Measurements from ENCODE around the gene VSTM4. TPM values are rescaled to one million over a fixed set of nuclear protein-coding genes. Genes with fewer than 3 reads are reported as not detected.

The VSTM4 gene
- total and polyA plus RNA-seq, 9 of the 15 experiments (the other 6 are each of a cell fraction or from before 2014, with no cell fraction given), result 1.0 to 7.9 (median 3.0) TPM

DNA sequence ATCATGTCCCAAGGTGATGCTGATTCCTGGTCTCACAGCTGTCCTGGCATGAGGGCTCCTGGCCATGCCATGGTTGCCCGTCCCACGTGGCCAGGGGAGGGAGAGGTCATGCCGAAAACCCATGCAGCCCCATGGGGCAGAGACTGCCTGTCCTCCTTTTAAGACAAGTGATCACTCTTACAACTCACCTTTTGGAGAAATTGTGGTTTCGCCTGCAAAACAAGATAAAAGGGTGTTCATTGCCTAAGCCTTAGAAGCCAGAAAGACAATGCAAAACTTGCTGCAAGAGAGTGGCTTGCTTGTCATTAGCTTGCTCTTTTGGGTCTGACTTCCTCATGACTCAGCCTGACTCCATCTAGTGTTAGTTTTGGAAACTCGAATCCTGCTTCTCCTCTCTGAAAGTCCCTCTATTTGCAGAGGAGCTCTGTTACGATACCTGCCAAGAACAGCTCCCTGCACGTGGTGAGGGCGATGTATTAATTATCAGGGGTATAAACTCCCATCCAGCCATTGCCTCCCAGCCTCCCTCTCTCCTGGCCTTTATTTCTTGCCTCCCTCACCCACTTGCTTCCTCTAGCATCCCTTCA lies 46.2 kb upstream of the VSTM4 start (continued):
- TF ChIP-seq SNRNP70 (optimal IDR thresholded peaks at IDR 0.05; ENCODE audit: low read depth, low read length), result no peak
- TF ChIP-seq MITF (IDR thresholded peaks at IDR 0.05), result peak; percentile 17; the same call in 1 of the 2 replicates
- TF ChIP-seq STAT5A (IDR thresholded peaks at IDR 0.05; ENCODE audit: borderline replicate concordance, low read length), result peak; percentile 81
- TF ChIP-seq NFIC (IDR thresholded peaks at IDR 0.05), result peak; percentile 32; the same call in 1 of the 2 replicates
- TF ChIP-seq, protein P1, sequence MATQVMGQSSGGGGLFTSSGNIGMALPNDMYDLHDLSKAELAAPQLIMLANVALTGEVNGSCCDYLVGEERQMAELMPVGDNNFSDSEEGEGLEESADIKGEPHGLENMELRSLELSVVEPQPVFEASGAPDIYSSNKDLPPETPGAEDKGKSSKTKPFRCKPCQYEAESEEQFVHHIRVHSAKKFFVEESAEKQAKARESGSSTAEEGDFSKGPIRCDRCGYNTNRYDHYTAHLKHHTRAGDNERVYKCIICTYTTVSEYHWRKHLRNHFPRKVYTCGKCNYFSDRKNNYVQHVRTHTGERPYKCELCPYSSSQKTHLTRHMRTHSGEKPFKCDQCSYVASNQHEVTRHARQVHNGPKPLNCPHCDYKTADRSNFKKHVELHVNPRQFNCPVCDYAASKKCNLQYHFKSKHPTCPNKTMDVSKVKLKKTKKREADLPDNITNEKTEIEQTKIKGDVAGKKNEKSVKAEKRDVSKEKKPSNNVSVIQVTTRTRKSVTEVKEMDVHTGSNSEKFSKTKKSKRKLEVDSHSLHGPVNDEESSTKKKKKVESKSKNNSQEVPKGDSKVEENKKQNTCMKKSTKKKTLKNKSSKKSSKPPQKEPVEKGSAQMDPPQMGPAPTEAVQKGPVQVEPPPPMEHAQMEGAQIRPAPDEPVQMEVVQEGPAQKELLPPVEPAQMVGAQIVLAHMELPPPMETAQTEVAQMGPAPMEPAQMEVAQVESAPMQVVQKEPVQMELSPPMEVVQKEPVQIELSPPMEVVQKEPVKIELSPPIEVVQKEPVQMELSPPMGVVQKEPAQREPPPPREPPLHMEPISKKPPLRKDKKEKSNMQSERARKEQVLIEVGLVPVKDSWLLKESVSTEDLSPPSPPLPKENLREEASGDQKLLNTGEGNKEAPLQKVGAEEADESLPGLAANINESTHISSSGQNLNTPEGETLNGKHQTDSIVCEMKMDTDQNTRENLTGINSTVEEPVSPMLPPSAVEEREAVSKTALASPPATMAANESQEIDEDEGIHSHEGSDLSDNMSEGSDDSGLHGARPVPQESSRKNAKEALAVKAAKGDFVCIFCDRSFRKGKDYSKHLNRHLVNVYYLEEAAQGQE (IDR thresholded peaks at IDR 0.05; ENCODE audit: borderline replicate concordance), result peak; percentile 79; the same call in 1 of the 2 replicates
- TF ChIP-seq, protein P1 (CRISPR knock-in tag; IDR thresholded peaks at IDR 0.05; ENCODE audit: low read depth), result no peak
- TF ChIP-seq JUNB (CRISPR knock-in tag; conservative IDR thresholded peaks at IDR 0.05), result no peak
- TF ChIP-seq TBP (optimal IDR thresholded peaks at IDR 0.05; ENCODE audit: low read depth, low read length), result peak; percentile 11
- TF ChIP-seq CTBP1 (IDR thresholded peaks at IDR 0.05; ENCODE audit: borderline replicate concordance), result peak; percentile 90
- peak; percentile 92 for TF ChIP-seq TEAD4 (IDR thresholded peaks at IDR 0.05; ENCODE audit: low read length)
- TF ChIP-seq TEAD4 (CRISPR knock-in tag; IDR thresholded peaks at IDR 0.05; ENCODE audit: borderline replicate concordance), result no peak
- TF ChIP-seq SOX6 (IDR thresholded peaks at IDR 0.05), result peak; percentile 97
- no peak for TF ChIP-seq CREBBP (IDR thresholded peaks at IDR 0.05; ENCODE audit: low read depth, low read length)
- no peak for TF ChIP-seq ZNF121 (CRISPR knock-in tag; conservative IDR thresholded peaks at IDR 0.05)
- TF ChIP-seq ARID3B (CRISPR knock-in tag; IDR thresholded peaks at IDR 0.05; ENCODE audit: borderline replicate concordance), result no peak
- no peak; the same call in 1 of the 2 replicates for TF ChIP-seq ETV5 (CRISPR knock-in tag; IDR thresholded peaks at IDR 0.05; ENCODE audit: low read depth)
- no peak for TF ChIP-seq POLR3A (IDR thresholded peaks at IDR 0.05; ENCODE audit: borderline replicate concordance, extremely low read depth, insufficient read depth, insufficient read length)
- no peak for TF ChIP-seq ZNF282 (CRISPR knock-in tag; IDR thresholded peaks at IDR 0.05)
- no peak for TF ChIP-seq FOXA1 (IDR thresholded peaks at IDR 0.05; ENCODE audit: borderline replicate concordance)
